Activated T-cell treated with anti-CD3 and anti-CD28 coated beads for 24 hours (primary cell): ENCODE measurements around the gene GLRX.

Experiments used
- DNase-seq: peaks from one replicate; pipeline ENCODE4 v3.0.0-alpha.2; 2020; ENCODE audit warnings: low read depth

GLRX gene, protein sequence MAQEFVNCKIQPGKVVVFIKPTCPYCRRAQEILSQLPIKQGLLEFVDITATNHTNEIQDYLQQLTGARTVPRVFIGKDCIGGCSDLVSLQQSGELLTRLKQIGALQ

GRCh38 chr5:95822542-95823181 lies at the start of gene GLRX:
TSS of gene GLRX (minus strand) at chr5:95822726. CDS start at chr5:95822662, 64 bp downstream.
- peak; percentile 48 for DNase-seq

DNA sequence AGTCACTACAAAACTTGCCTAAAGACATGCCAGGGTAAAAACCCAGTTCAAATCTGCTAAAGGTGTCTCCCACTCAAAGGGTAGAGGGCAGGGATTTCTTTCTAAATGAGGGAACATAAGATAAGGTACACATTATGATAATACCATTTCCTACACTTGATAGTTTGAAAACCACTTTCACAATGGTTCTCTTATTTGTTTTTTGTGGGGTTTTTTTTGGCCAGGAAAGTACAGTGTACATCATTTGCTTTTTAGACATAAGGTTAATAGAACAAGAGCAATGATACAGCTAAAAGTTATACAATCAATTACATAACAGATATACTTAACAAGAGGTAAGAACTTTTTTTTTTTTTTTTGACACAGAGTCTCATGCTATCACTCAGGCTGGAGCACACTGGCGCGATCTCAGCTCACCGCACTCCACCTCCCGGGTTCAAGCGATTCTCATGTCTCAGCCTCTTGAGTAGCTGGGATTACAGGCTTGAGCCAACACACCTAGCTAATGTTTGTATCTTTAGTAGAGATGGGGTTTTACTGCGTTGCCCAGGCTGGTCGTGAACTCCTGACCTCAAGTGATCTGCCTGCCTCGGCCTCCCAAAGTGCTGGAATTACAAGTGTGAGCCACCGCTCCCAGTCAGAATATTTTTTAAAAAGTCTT lies 48.8 kb upstream of the GLRX start:
- no peak for DNase-seq

DNA sequence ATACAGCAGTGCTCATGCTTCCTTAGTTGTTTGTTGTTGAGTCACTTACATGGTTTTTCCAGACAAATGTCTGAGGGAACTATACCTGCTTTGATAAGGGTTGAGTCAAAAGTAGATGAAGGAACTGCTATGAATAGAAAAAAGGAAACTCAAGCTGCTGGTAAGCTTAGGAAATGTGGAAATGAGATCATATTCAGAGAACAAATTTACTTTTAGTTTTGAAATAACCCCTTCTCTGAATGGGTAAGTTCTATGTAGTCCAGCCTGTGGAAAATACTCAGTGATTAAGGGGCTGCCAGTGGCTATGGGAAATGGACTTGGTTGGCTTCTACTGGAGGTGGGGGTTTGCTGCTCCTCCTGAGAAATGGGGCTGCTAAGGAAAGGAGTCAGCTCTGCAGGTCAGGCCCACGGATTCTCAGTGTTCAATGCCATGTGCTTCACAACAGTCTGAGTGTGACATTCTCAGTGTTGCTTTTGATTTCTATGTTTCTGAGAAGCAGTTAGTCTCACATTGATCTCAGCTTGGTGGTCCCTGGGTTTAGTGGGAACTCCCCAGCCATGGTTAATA lies 47.7 kb upstream of the GLRX start:
- peak; percentile 52 for DNase-seq

DNA sequence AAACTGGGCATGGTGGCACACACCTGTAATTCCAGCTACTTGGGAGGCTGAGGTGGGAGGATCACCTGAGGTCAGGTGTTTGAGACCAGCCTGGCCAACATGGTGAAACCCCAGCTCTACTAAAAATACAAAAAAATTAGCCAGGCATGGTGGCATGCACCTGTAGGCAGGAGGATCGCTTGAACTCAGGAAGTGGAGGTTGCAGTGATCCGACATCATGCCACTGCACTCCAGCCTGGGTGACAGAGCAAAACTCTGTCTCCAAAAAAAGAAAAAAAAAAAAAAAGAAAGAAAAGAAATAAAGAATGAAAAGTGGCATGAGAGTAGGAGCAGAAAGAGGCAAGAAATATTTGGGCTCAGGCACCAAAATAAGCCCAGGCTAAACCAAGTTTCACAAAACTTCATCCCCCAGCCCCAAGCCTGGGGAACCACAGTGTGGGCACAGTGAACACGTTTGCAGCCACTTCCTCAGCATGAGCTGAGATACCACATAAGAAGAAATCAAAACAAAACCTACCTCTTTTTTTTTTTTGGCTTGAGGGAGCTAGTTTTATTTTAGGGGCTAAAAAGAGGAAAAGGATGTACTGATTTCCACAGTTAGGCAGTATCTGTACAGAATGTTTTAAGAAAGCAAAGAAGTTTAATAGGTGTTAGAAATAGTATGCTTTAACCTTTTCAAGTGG lies 46.8 kb upstream of the GLRX start:
- peak; percentile 43 for DNase-seq

DNA sequence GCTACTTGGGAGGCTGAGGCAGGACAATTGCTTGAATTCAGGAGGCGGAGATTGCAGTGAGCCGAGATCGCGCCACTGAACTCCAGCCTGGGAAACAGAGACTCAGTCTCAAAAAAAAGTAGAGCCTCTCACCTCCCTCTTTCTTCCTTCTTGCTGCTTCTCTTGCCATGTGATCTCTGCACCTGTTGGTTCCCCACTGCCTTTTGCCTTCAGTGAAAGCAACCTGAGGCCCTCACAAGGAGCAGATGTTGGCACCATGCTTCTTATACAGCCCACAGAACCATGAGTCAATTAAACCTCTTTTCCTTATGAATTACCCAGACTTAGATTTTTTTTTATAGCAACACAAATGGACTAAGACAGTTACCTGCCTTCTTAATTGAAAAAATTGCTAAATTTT lies 45.6 kb upstream of the GLRX start:
- no peak for DNase-seq

GRCh38 chr5:95866435-95867040 lies 44.0 kb upstream of the GLRX start:
- no peak for DNase-seq

DNA sequence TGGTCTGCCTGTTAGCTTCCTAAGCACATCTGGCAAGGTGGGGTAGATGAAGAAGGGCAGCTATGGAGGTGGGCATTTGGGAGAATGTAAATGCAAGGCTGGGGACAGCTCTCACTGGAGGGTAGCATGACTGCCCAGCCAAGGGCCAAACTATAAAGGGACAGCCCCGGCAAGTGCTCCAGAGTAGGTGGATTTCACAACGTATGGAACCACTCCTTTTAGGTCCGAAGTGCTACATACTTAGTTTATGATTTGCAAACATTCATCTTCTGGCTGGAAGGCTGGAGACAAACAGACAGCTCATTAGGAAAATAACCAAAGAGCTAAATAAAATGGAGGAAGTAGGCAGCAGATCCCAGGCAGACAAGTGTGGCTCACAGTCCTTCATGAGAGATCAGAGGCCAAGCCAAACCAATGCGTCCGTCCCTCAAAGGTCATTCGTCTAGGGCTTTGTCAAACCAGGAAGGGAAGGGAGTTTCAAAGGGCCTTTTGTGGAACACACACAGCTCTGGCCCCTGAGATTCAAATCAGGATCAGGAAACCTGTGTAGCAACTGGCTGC lies 42.5 kb upstream of the GLRX start:
- DNase-seq: no peak

GRCh38 chr5:95864456-95864855 lies 41.9 kb upstream of the GLRX start:
- no peak for DNase-seq

DNA sequence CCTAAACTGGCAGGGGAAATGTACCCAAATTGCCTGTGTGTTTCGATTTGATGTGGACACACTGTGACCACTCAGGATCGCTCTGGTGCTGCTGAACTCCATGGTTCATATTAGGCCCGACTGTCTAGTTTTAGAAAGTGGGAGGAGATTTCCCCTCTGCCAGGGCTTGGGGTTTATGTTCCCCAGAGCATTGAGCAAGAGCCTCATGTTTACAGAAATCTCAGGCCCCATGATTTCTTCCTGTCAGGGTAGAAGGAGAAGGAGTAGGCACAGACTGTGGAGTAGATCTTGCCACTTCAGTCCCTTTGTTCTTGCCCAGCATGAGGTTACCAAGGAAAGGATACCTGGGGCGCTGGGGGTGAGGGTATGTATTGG lies 40.8 kb upstream of the GLRX start:
- DNase-seq: no peak

DNA sequence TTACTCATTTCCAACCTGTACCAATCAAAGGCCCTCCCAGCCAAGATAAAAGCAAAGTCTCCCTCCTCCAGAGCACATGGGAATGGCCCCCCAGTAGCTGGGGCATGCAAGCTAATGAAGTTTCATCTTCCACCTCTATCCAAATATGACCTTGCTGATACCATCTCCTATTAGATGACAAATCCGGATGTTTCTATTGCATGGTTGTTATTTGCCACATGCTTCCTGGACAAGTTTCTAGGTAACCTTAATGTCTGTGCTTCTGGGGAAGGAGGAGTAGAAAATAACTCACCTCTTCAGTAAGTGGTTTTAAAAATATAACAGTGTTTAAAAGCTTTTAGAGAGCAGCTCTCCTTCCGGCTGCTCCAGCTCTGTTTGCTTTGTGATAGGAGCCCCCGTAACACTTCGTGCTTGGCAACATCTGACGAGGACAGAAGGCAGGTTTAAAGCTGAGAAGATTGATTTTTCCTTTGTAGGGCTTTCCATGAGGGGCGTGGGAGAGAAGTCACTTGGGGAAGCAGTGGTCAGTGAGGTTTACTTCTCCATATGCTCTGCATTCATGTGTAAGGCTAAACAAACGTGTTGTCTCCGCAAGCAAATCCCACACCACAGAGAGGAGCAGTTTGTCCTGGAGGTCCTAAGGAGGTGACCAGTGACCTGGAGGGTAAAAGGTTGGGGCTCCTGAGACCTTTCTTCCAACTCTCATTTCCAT lies 40.3 kb upstream of the GLRX start:
- DNase-seq: no peak

DNA sequence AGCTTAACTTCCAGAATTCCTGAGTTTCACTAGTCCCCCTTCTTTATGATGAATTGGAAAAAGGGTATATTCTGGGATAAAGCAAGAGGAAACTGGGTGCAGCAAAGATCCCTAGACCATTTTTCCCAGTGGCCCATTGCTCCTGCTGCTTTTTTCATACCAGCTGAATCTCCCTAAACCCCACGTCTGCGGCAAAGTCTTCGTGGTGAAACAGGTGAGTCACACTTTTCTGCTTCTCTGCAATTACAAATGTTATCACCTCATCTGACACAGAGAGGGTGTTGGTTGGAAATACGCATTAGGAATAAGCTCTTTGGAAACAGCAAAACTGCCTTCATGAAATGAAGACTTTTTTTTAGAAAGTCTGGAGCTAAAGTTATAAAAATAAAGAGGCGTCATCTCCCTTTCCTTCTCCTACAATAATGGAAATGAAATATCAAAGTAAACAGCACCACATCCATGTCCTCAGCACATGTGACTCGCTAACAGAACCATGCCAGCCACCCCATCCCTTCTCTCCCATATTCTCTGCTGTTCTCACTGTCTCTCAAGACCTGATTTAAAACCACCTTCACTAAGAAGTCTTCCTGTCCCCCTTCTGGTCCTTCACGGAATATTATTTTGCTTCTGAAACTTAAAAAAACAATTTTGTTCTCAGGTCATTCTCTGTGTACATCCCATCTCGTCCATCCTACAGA lies 39.5 kb upstream of the GLRX start:
- no peak for DNase-seq

- no peak for DNase-seq
Measured at GRCh38 chr5:95861221-95861863, 38.8 kb upstream of the GLRX start.

- no peak for DNase-seq
Measured at GRCh38 chr5:95859661-95860060, 37.1 kb upstream of the GLRX start.

- peak; percentile 91 for DNase-seq
Measured at GRCh38 chr5:95858661-95859595, 36.4 kb upstream of the GLRX start.

DNA sequence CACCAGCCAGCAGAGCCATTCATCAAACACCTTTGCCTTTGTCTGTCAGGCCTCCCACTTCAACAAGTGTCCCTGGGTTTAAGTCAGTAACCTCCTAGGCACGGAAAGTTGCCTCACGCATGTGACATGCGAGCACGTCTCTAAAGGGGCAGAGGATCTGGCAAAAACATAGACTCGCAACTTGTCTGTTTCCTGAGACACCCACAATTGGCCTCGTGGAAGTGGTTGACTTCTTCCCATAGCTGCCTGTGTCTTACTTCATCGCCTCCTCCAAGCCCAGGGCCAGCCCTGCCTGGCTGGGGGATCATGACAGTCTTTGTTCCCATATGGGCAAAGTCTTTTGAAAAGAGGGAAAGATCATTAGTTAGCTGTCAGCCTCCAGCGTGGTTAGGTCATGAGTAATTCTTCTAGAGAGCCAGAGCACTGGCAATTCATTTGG lies 35.5 kb upstream of the GLRX start:
- no peak for DNase-seq

GRCh38 chr5:95857185-95857945 lies 34.8 kb upstream of the GLRX start:
- DNase-seq: no peak

GRCh38 chr5:95856501-95856981 lies 34.0 kb upstream of the GLRX start:
- no peak for DNase-seq

DNA sequence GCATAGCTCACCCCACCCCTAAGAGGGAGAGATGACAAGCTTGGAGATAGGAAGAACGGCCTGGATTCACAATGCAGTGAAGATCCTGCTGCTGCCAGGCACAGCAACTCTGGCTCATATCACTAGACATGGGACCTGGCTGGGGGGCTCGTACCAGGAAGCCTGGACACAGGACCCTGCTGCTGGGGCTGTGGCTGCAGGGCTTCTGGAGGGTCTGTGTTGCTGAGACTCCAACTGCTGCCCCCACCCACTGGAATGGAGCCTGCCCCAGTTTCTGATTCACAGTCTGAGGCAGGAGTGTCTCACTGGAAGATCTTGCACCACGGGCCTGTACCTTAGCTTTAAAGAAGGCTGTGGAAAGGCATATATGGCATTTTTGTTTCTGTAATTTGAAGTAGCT lies 31.0 kb upstream of the GLRX start:
- DNase-seq: no peak
